HG03103 (cell line): ENCODE results near the gene GP1BA.

Experiments
- ATAC-seq: cut with Tn5 transposase; IDR thresholded peaks from one replicate; pipeline ENCODE4 v1.9.1; 2021; ENCODE audit warnings: low read depth; ENCODE audit not compliant: unreplicated experiment

Gene GP1BA

GRCh38 chr17:4937553-4937952 lies 5.5 kb downstream of the GP1BA start:
- no peak for ATAC-seq

DNA sequence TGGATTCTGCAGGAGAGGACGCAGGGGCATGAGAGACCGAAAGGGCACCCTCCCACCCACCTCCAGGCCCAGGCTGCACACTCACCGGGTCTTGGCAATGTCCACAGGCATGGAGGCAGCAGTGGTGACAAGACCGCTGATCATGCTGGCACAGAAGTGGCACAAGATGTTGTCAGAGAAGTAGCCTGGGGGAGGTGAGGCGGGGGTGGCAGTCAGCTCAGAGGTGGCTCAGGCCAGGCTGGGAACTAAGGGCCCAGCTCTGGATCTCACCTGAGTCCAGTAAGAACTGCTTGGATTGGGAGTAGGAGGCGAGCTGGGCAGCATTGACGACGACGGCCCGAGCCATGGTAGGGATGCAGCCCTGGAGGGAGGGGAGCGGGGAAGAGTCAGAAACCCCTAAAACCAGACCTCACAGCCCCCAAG lies 6.0 kb downstream of the GP1BA start:
- ATAC-seq: no peak

GRCh38 chr17:4938688-4939545 lies 6.8 kb downstream of the GP1BA start:
- no peak for ATAC-seq

GRCh38 chr17:4939546-4939795 lies 7.4 kb downstream of the GP1BA start:
- ATAC-seq: no peak

DNA sequence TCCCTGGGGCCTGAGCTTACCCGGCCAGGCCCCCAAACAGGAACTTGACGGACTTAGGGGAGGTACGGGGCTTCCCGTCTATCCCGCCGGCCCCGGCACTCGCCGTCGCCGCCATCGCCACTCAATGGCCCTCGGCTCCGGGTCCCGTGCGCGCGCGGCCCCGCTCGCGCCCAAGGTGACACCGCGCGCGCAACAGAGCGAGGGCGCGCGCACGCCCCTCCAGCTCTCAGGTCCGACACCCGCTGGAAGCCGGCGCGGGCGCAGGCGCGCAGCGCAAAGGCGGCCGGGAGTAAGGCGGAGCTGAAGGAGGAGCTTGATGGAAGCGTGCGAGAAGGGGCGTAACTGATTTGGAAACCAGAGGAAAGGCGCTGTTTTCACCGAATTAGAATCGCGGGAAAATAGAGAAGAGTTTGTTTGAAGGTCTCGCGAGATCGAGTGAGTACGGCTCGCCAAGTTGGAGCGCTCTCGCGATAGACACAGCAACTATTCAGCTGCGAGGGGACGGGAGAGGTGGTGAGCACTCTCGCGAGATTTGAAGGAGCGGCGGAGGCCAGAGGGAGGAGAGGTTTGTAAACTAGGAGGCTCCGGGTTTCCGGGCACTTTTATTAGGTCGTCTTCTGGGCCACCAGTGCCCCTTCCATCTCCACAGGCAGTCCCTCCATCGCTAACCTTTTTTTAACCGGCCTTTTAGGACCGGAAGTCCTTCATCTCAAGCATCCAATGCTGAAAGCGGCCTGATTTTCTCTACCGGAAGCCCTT lies 7.9 kb downstream of the GP1BA start, which contains the start of the genes RNF167 and SLC25A11:
Gene RNF167 (plus strand): TSS at position 473 of the 759 bp plus-strand sequence. CDS start 642 bp downstream, outside the sequence.
Gene SLC25A11 (minus strand): TSS at position 251 of the 759 bp plus-strand sequence. CDS start 136 bp downstream, at position 115.
- peak; percentile 78 for ATAC-seq

DNA sequence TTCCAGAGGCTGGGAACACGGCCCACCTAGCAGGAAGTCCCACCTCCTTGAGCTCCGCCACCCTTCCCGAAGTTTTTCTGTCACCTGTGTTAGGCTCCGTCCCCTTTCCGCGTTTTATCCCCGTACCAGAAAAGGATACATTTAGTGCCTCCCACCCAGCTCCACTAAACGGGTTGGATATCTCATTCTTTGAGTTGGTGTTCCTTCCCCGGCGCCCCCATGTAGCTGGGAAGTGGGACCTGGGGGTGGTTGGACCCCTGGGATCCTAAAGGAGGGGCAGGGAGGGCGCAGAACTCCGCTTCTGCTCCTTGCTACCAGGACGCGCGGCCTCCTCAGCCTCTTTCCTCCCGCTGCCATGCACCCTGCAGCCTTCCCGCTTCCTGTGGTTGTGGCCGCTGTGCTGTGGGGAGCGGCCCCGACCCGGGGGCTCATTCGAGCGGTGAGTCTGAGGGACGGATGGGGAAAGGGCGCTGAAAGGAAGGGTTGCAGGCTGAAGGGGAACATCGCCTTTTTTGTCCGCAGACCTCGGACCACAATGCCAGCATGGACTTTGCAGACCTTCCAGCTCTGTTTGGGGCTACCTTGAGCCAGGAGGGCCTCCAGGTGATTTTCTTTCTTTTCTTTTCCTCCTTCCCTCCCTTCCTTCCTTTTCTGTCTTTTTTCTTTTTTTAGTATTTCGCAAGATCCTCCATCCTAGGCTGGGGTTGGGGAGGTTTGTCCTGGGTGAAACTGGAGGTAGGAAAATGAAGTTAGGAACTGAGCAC lies 8.7 kb downstream of the GP1BA start:
- no peak for ATAC-seq

DNA sequence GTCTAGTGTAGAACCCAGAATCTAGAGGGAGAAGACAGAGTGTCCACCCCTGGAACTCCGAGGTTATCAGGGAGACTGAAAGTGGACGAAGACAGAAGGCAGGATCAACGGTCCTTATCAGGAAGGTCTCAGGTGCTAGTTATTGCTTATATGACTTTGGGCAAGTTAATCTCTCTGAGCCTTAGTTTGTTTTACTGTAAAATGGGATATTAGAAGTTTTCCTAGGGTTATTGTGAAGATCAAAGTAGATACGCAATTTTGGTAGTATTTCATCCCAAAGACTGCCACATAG lies 9.2 kb downstream of the GP1BA start:
- no peak for ATAC-seq

DNA sequence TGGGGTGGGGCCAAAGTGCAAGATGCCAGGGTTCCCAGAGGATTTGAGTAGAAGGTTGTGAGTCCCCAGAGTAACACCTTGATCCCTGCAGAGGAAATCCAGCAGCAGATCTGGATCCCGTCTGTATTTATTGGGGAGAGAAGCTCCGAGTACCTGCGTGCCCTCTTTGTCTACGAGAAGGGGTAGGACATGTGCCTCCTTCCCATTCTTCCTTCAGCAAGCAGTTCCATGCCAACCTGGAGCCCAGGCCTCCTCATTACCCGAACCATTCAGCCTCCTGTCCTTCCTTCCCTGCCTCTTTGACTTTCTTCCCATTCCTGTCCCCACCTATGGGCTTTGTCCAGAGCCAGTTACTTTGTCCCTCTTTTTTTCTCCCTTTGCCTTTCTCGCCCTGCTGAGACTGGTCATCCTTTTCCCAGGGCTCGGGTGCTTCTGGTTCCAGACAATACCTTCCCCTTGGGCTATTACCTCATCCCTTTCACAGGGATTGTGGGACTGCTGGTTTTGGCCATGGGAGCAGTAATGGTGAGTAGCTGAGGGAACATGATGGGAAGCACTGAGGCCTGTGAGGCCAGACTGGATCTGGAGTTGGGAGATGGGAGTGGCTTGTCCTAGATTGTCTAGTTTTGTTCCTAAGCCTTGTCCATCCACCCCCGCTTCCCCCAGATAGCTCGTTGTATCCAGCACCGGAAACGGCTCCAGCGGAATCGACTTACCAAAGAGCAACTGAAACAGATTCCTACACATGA lies 10.9 kb downstream of the GP1BA start:
- no peak for ATAC-seq

GRCh38 chr17:4944163-4944553 lies 12.1 kb downstream of the GP1BA start:
- no peak for ATAC-seq

DNA sequence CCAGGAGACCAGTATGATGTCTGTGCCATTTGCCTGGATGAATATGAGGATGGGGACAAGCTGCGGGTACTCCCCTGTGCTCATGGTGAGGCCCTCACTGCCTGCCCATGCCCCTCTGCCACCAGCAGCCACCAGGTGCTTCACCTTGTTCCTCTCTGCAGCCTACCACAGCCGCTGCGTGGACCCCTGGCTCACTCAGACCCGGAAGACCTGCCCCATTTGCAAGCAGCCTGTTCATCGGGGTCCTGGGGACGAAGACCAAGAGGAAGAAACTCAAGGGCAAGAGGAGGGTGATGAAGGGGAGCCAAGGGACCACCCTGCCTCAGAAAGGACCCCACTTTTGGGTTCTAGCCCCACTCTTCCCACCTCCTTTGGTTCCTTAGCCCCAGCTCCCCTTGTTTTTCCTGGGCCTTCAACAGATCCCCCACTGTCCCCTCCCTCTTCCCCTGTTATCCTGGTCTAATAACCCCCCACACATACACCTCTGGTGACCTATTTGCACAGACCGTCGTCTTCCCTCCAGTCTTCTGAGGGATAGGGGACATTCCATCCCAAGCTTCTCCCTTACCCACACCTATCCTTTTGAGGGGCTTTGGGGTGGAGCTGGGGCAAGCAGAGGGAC lies 12.6 kb downstream of the GP1BA start:
- ATAC-seq: no peak

- no peak for ATAC-seq
Measured at GRCh38 chr17:4945176-4945943, 13.3 kb downstream of the GP1BA start.

DNA sequence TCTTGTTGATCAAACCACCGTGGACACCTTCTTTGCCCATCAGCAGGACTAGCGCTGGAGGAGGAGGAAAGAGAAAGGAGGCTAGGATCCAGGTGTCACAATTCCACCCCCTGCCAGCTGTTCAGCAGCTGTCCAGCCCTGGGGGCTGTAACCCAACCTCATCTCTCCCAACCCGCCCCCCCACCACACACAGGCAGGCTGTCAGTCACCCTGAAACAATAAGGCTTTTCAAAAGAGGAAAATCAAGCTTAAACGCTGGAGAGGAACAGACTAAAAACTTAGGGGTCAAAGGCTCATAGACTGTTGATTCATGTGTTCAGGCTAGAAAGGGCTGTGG lies 13.8 kb downstream of the GP1BA start:
- ATAC-seq: no peak

- no peak for ATAC-seq
Measured at GRCh38 chr17:4946312-4946976, 14.4 kb downstream of the GP1BA start.

DNA sequence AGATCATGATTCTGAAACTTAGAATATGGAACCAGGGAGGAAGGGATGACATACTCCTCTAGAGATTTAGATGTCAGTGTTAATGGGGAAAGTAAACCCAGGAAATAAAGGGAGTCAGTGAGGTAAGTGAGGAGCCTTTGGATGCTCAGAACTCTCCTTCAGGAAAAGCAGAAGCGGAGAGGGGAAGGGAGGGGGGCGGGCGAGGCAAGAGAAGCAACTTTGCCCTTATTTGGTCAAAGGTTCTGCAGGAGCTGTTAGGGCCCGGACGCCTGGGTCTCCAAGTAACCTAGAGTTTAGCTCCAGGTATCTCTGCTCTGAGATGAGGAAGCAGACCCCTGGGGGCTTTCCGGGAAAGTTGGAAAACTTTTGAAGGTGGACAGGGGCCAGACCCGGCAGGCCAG lies 14.9 kb downstream of the GP1BA start:
- no peak for ATAC-seq

- ATAC-seq: no peak
Measured at GRCh38 chr17:4947411-4948165, 15.5 kb downstream of the GP1BA start.

GRCh38 chr17:4948166-4948930 lies 16.3 kb downstream of the GP1BA start, which contains the start of gene PFN1:
PFN1 (minus strand) TSS chr17:4948530; CDS start chr17:4948394, 136 bp downstream.
- ATAC-seq: no peak

DNA sequence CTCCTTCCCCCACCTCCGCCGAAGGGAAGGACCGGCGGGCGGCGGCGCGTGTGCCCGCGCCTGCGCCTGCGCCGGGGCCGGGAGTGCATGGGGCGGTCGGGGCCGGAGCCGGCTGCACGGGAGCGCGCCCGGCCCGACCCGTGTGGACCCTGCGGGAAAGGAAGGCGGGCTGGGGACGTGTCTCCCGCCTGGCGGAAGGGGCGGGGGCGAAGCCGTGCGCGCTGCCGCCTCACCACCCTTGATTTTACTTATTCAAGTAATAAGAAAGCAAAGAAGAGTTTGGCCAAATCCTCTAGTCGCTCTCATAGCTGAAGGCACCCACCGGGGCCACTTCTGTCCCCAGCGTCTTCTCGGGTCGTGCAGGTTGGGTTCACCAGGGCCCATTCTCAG lies 16.8 kb downstream of the GP1BA start:
- no peak for ATAC-seq
